HK-2 (cell line): Measurements from ENCODE around the gene ABCC3.
A peak's percentile ranks its signal among the peaks of the same experiment; 100 is the strongest.

Source experiments
- DNase-seq: peaks from one replicate; pipeline ENCODE4 v3.0.0-alpha.2; 2018; ENCODE audit not compliant: unreplicated experiment

The ABCC3 gene

DNA sequence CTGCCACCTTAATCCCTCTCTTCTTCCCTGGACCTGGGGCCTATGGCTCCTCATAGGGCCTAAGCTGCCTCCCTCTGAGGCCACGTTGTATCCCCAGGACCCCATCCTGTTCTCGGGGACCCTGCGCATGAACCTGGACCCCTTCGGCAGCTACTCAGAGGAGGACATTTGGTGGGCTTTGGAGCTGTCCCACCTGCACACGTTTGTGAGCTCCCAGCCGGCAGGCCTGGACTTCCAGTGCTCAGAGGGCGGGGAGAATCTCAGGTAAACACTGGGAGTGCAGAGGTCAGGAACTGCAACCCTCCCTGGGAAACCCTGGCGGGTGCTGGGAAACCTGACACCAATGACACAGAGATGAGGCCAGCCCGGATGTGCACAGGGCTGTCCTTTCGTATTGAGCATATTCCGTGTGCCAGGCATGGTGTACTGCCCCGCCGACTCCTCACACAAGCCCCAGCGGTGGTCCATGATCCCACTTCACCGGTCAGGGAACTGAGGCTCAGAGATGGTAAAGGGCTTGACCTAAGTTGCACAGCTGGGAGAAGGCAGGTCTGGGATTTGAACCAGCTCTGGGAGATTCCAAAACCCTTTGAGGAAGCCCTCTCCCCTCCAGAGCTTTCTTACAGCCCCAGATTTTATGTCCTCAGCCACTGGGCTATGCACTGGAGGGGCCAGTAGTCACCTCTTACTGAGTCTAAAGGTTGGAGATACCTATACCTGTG lies 50.1 kb downstream of the ABCC3 start:
- no peak for DNase-seq

DNA sequence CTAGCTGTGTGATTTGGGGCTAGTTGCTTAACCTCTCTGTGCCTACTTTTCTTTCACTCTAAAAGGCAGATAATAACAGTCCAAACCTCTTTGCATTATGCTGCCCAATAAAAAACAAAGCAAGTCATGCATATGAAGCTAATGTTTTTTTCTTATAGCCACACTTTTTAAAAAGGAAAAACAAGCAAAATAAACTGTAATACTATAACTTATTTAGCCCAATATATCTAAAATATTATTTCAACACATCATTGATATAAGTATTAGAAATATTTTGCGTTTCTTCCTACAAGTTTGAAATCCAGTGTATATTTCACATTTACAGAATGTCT lies 50.6 kb downstream of the ABCC3 start:
- DNase-seq = no peak

DNA sequence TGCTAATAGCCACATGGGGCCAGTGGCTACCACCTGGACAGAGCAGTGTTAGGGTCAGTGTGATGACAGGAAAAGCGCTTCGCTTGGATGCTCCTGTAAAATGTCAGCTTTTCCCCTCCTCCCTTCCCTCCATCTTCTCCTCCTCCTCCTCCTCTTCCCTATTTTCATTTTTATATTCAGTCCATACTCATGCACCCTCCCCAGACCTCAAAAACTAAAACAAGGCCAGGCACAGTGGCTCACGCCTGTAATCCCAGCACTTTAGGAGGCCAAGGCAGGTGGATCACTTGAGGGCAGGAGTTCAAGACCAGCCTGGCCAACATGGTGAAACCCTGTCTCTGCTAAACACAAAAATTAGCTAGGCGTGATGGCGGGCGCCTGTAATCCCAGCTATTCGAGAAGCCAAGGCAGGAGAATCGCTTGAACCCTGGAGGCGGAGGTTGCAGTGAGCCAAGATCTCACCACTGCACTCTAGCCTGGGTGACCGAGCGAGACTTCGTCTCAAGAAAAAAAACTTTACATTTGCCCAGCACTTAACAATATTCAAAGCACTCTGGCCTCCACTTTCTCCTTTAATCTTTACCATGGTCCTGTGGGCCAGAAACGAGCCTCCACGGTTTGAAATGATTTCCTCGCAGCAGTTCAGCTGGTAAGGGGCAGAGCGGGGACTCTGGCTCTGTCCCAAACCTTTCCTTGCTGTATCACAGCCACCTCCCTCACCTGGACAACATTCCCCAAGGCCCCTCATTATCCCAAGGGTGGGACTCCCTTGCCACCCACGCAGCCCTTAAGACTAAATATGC lies 51.2 kb downstream of the ABCC3 start:
- no peak for DNase-seq

DNA sequence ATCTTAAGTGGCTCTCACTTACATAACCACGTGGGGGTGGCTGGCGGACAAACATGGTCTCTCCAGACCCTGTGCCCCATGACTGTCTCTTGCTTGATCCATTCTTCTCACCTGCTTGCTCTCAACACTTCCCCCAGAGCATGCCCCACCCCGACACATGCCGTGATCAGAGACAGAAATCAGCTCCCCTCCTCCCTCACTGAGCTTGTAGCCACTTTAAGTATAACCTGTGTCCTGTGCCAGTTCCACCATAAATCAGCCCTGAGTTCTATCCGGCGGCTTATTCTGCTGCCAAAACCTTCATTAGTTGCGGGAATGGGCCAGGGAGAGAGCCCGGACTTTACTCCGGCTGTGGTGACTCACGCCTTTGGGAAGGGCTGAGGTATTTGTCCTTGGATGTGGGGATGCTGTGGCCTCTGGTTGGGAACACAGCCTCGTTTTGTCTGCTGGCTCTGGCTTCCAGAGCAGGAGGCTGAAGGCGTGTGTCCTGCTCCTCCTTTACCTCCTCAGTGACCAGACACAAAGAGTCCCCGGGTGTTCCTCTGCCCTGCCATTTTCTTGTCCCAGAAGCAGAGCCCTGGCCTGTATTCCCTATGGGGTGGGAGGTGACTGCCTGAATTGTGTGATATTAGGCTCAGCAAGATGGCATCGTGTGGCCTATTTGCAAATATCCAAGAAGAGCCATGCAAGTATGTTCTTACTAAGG lies 52.0 kb downstream of the ABCC3 start:
- DNase-seq = peak; percentile 70

DNA sequence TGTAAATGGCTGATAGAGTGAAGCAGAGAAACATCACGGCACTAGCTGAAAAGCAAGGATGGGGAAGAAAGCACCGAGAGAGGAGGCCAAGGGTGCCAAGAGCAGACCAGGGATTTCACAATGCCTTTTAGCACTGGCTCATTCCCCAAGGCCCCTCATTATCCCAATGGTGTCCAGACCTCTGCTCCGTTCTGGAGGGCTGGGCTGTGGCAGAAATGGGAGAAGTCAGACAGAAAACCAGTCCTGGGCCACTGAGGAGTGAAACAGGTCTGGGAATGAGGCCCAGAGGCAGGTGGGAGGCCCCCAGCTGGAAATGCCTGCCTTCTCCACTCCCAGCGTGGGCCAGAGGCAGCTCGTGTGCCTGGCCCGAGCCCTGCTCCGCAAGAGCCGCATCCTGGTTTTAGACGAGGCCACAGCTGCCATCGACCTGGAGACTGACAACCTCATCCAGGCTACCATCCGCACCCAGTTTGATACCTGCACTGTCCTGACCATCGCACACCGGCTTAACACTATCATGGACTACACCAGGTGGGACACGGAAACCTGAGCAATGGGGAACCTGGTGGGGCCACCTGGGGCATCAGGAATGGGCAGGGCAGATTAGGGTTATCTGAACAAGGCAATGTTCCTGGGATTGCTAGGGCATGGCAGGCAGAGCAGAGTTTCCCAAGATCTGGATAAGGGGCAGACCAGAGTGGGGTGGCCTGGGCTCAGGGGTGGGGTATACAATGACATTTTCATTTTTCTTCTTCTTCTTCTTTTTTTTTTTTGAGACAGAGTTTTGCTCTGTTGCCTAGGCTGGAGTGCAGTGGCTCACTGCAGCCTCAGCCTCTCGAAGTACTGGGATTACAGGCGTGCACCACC lies 52.8 kb downstream of the ABCC3 start:
- no peak for DNase-seq

DNA sequence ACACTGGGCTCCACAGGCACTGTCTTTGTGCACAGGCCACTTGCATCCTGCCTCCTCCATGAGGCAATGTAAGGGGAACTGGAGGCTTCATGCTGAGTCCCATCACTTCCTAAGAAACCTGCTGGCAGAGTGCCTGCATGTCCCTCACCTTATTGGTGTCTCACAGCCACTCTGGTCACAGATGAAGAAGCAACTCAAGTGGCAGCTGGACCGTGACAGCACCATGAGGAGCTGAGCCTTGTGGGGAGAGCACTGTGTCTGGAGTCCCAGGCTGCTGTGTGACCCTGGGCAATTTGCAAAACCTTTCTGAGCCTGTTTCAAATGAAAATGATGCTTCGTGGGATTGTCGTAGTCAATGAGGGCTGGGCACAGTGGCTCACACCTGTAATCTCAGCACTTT lies 53.6 kb downstream of the ABCC3 start:
- peak; percentile 56 for DNase-seq

DNA sequence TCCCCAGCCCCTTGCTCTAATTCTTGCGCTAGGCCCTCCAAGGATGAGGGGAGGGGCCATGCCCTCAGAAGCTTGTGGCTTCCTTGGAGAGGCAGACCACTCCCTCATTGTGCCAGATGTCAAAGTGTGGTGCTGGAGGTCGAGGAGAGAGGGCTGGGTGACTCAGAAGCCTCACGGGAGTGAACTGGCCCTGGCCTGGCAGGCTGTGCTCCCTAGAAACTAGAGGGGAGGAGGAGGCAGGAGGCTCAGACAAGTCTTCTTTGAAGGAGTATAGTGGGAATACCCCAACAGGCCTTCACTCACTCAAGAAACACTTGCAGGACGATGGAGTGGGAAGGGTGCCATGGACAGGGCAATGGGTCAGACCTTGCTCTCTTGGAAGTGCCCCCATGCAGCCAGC lies 54.6 kb downstream of the ABCC3 start:
- DNase-seq = peak; percentile 70

DNA sequence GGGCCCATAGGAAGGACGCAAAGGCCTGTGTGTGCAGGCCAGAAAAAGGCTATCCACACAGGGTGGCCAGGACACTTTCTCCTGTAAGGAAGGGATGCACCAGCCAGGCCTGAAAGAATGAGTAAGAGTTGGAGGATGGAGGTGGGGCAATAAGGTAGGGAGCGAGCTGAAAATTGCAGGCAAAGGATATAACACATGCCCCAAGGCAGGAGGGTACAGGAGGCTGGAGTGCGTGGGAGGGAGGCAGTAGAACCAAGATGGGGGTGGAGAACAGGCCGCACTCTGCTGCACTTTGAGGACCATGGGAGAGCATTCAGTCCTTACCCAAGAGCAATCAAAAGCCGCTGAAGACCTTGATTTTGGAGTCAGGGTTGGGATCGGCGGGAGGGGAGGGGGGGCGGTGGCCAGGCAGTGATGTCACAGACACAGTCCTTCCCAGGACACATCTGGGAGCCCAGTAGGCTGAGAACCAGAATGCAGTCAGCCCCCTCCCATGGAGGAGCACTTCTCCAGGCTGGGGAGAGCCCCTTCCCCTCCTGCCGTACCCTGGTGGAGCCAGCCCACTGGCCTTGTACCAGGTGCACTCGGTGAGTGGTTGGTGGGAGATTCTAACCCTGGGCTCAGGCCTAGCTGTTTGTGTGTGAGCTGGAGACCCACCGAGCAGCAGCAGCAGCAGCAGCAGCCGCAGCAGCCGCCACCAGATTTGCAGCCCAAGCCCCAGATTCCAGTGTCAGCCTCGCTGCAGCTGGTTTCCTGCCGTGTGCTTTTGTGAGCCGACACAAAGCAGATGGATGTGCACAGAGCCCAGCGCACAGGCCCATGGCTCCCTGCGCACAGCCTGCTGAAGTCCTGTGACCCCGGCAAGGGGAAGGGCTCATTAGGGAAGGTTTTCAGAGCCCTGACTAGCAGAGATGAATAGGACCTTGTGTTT lies 55.5 kb downstream of the ABCC3 start:
- DNase-seq = no peak

DNA sequence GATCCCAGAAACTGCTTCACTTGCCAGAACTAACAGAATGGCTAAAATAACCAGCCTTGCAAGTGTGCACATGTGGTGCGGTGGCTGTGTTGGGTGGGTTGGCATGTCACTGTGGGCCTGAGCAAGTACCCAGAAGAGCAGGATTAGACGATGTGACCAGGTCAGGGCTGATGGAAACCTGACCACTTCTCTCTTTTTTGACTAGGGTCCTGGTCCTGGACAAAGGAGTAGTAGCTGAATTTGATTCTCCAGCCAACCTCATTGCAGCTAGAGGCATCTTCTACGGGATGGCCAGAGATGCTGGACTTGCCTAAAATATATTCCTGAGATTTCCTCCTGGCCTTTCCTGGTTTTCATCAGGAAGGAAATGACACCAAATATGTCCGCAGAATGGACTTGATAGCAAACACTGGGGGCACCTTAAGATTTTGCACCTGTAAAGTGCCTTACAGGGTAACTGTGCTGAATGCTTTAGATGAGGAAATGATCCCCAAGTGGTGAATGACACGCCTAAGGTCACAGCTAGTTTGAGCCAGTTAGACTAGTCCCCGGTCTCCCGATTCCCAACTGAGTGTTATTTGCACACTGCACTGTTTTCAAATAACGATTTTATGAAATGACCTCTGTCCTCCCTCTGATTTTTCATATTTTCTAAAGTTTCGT lies 56.3 kb downstream of the ABCC3 start:
- no peak for DNase-seq

DNA sequence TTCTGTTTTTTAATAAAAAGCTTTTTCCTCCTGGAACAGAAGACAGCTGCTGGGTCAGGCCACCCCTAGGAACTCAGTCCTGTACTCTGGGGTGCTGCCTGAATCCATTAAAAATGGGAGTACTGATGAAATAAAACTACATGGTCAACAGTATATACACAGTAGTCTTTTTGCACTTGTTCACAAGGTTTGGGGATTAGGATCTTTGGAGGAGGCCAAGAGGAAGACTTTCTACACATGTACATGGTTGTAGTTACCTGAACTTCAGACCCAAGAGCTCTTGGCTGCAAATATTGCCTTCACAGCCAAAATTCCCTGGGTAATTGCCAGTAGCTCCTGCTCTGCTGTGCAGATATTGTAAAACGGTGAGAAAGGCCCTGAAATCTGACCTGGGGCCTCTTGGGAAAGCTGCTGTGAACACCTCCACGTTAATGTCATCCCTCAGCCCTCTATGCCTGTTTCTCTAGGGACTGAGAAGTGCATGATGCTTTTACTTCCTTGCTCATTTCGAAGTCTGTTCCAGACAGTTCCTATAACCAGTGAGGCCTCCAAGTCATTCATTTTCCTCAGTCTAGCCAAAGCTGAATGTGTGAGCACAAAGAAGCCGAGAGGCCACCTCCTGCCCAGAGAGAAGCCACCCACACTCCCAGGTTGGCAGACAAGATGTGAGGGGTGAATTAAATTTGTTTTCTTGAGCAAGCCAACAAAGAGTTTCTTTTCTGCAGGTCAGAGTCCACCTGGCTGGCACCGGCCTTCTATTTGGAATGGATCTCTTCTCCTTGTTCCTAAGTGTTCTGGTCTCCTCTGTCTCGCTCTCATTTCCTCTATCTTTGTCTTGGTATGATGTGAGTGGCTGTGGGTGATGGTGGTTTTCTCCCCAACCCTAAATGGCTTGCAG lies 57.1 kb downstream of the ABCC3 start:
- no peak for DNase-seq

DNA sequence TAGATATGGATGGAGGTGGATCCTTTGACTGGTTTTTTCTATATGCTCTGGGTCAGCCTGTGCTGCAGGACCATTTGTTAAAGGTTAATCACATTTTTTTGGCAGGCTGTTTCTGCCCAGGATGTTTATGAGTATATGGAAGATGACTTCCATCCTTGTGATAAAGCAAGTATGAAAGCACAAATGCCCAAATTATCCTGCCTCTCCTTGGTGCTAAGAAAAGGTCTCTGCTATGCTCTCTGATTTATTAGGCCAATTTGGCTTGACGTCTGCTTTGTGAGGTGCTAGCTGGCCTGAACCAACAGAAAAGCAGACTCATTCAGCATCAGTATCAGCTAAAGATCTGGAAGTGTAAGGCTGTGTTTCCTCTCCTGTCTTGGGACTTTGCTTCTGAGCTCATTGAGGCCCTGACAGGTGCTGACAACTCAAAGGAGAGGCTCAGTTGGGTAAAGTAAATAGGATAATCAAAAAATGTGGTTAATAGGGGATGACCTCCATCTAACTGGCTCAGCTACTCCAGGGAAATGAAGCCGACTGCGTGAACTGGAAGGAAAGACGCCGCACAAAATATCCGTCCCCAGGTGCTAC lies 57.9 kb downstream of the ABCC3 start:
- DNase-seq = no peak

DNA sequence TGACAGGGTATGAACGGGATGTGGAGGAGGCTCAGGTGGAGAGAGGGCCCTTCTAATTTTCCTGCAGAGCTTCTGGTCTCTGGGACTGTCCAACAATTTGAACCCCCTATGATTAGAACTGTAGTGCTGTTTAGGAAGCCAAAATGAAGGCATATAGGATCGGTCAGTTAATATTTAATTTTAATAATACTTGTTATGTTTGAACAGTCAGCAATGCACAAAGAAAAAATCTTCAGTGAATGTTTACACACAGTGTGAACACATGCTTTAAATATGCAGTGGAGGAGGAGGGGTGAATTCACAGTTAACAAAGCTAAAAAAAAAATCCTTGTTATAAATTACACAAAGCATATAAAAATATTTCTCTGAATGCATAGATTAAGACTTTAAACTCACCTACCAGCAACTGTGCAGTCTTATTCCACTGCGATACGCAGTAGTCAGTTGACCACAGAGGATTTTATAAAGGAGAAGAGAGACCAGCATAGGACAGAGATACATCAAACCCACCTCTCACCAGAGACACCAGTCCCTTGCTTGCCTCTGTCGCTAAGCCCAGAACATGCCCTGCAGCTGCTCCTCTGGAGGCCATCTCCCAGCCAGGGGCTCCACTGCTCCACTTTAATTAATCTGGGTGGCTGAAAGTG lies 58.5 kb downstream of the ABCC3 start:
- no peak for DNase-seq

DNA sequence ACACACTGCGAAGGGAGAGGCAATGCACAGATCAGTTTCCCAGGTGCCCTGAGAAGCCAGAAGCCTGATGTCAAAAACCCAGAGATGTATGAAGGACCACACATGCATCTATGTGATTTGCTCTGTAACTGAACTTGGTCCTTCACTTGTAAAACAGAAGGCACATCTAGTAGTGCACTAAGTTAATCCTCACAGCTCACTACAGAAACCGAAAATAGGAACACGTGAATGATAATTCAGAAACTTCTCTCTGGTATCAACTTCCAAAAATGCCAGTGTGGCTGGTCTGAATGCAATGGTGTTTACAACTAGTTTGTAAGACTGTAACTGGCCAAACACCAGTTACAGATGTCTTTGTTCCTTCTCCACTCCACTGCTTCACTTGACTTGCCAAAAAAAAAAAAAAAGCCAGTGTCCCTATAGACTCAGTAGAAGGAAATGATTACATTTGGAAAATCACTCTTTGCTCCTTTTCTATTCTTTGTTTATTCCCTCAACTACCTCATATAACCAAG lies 61.7 kb downstream of the ABCC3 start:
- DNase-seq = no peak

DNA sequence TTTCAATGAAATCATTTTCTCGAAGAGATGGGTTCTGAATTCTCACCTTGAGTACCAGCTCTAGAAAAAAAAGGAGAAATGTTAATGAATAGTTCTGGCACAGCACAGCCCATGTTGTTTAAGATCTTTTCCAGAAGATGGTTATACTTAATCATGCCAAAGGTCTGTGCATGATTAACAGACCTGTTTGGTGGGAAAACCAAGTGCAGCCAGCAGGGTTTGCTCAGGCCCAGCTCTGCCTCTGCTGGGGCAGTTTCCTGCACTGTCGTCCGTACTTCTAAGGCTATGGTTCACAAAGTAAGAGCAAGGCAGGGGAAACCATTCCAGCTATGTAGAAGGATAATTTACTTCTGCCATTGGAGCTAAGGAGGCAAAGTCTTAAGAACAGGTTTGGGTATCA lies 62.4 kb downstream of the ABCC3 start:
- no peak for DNase-seq

DNA sequence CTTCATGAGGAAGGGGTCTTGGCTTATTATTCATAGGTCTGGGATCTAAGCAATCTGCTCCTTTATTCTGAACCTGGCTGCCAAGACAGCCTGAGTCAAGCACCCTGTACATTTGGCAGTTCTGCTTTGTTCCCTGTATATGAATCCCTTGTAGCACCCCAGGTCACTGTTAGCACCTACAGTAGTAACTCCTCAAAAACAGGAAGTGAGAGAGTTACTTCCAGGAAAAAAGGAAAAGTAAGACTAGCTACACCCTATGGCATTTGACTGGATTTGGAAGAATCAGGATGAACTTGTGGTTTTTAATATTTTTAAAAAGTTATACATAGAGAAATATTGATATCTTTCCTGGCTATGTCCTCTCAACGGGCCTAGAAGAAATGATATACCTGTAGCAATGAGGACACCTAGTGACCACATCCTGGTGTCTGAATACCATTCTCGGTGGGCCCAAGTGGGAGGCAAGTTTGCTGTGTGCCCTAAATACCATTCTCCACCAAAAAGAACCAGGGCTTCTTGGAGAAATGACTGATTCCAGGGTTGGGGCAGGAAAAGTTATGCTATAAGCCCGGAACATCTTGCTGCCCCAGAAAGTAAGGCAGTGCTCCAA lies 63.1 kb downstream of the ABCC3 start:
- DNase-seq = no peak

DNA sequence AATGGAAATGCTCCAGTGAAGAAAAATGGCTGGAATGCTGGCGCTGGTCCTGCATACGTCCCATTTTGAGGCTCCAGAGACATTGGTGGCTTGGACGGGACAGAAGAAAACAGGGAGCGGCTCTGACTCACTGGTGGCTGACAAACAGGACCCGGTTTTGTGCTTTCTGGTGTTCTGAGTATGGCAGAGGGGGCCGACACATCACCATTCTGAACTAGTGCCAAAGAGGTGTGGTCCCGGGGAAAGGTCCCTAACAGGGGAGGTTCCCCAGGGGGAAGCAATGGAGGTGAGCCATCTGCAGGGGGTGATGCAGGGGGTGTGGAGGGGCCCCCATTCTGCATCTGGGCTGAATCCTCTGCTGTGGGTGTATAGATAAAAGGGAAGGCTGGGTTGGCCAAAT lies 64.7 kb downstream of the ABCC3 start:
- no peak for DNase-seq

DNA sequence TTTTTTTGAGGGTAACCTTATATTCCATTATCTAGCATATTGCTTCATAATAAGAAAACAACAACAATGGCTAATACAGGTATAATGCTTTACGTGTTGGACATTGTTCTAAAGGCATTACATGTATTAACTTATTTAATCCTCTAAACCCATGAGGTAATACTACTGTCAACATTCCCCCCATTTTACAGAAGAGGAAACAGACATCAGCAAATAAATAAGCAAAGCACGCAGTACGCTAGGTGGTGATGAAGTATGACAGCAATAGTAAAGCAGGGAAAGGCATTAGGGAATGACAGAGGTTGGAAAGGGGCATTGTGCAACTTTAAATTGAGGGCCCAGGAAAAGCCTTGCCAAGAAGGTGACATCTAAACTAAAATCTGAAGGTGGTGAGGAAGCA lies 68.5 kb downstream of the ABCC3 start:
- DNase-seq = no peak
